ENCODE data around the gene TPH2.

Gene TPH2

DNA sequence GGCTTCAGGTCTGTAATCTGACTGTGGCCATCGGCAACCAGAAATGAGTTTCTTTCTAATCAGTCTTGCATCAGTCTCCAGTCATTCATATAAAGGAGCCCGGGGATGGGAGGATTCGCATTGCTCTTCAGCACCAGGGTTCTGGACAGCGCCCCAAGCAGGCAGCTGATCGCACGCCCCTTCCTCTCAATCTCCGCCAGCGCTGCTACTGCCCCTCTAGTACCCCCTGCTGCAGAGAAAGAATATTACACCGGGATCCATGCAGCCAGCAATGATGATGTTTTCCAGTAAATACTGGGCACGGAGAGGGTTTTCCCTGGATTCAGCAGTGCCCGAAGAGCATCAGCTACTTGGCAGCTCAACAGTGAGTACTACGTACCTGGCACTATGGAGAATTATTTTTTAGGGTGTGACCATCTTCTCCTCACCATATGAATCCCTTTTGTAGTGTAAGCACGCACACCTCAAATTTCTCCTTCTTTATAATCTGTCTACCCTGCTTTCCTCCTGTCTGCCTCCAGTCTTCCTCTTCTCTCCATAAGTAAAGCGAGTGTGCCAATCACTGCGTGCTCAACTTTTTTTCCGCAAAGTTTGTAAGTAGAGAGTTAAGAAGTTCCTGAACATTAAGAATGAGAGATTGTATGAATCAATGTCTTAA lies at the start of gene TPH2:
Gene TPH2, plus strand, starts transcription at position 118 of the 658 bp plus-strand sequence. Its CDS starts 142 bp downstream, at position 260.
- peak; percentile 37 for DNase-seq

DNA sequence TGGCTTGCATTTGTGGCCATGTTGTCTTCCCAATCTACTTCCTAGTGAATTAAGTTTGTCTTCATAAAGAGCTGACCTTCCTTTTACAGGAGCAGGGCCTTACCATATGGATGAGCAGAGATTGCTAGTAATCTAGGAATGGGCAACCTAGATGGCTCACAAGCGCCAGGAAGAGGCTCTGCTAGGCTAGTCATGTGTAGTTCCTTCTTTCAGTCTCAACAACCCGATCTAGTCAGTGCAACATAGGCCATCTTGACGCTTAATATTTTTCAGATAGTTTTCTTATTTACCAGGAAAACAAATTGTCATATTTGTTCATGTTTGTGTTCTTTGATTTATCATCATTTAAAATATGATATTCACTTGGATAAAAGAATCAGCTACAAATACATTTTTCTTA lies 48.2 kb upstream of the TPH2 start:
- no peak for DNase-seq

DNA sequence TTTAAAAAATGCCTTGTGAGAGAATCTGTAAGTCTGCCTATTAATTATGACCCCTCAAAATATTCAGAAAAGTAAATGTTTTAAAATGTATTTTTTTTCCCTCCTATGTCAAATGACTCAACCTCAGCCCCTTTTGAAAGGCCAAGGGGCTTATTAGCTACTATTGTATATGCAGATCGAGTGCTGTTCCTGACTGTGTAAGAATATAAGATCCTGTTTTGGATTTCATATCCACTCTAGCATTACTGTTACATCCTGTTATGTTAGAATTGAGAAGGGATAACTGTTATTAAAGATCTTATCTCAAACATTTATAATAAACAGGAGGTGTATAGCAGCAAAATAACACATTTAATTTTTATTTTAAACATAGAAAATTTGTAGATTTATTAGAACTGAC lies 46.6 kb upstream of the TPH2 start:
- no peak for DNase-seq

DNA sequence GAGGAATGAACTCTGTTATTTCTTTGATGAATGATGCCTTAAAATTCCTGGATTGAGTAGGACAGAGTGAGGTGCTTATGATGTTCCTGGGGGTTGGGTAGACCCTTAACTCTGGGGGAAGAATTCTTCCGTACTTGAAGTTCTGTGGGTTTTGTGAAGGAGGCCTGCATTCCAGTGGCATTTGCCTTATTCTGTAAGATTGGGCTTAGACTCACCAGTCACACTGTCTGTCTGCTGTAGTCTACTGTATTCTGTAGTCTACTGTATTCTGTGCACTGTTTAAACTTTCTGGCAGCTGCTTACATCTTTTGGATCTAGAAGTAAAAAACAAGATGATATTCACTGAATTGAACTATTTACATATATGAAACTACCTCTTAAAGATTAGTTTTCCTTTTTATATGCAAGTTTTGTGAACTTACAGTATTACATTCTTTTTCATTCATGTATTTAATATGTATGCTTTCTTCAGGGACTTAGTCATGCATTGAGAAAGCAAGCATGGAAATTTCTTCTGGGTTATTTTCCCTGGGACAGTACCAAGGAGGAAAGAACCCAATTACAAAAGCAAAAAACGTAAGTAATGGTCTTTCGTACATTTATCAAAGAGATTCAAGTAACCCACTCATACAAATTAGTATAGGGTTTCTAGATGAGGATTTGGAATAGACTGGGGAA lies 42.3 kb upstream of the TPH2 start:
- no peak for DNase-seq

DNA sequence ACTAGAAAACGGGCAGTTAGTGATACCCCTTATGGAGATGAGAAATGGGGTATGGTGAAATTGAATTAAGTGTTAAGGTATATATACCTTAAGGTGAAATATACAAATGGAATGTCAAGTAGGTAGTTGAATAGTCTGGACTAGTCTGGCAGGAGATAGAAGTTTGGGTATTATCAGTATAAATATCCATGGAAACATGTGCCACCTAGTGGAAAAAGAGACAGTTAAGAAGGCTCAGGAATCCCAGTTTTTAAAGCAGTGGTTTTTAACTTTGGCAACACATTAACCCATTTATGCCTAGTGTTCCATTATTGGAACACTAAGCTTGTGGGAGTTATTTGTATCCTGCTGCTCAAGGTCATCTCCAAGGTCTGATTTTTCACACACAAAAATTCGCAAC lies 38.6 kb upstream of the TPH2 start:
- no peak for DNase-seq

DNA sequence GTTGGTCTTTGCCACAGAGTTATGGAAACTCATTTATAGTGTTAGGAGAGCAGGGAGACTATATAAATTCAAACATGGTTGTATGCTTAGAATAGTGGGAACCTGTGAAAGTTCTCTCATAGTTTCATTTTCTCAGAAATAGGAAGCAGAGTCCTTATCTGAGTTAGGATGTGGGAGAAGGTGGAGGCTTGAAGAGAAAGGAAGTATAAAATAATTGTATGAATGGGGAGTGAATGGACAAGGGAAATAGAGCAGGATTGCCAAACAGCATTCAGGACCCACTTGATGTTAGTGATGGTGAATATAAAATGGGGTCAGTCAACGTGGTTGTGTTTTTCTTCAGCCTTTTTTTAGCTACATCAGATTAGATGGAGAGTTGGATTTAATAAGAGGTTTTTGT lies 34.0 kb upstream of the TPH2 start:
- DNase-seq, result no peak

DNA sequence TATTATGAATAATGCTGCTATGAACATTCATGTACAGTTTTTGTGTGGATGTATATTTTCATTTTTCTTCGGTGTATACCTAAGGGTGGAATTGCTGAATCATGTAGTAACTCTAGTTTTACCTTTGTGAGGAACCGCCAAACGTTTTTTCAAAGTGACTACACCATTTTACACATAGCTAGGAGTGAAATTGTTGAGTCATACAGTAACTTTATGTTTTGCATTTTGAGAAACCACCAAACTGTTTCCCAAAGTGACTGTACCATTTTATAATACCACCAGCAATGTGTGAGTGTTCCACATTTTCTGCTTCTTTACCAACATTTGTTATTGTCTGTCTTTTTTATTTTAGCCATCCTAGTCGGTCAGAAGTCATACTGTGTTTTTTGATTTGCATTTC lies 3.1 kb upstream of the TPH2 start:
- DNase-seq, result no peak

DNA sequence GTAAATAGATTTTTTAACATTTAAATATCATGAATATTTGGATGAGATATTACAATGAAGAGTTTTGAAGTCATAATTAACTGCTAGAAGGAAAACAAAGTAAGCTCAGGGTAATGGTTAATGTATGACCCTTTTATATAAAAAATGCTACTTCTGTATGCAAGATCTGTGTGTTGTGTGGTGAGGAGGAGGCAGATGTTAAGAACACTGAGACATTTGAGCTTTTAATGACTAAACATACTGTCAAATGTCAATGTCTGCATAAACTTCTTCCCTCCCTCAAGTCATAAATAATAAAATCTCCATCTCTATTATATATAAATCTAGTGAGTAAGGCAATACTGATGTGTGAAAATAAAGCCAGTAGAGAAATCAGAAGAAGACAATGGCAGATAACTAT lies 1.4 kb downstream of the TPH2 start:
- DNase-seq, result no peak

DNA sequence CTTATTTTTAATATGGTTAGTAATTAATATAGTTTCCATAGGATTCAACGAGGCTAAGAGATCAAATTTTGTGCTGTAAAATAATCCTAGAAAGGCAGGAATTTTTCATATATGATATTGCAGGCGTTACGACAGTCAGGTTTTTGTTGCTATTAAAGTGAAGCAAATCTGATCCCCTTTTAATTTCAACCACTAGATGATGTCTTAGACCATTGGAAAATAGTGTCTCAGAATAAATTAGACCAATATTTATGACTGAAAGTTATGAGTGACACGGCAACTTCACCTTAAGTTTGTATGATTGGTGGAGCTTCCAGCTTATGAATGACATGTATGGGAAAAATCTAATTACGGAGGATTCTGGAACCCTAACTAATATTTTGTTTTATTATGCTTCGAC lies 2.5 kb downstream of the TPH2 start:
- no peak for DNase-seq

DNA sequence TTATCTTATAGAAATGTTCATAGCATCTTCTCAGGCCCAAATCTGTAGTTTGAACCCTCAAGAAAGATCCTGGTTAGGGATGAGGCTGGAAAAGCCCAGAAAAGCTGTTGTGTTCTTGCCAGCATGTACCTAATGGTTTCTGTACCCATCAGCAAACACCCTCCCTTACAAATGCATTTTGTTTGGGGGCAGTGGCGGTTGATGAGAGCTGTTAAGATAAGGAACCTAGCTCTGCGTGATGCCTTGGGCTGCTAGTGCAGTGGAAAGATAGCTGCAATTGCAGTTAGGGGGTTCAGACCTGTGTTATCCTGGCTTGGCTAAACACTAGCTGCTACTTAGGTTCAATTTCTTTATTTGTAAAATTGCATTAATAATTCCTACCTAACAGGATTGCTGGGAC lies 3.6 kb downstream of the TPH2 start:
- DNase-seq, result no peak

DNA sequence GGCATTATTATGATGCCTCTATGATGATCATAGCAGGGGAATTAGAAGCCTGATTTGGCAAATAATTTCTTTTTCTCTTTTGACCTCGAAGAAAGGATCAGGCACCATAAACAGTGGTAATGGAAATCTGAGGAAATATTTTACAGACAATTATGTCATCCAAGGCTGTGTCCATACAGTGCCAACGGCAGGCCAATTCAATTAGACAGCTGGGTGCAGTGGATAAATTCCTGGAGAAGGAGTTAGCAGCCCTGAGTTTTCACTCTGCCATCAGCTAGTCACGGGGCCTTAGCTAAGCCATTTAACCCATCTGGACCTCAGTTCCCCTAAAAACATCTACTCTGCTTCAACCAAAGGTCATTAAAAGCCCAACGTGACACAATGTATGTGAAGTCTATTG lies 4.1 kb downstream of the TPH2 start:
- no peak for DNase-seq

DNA sequence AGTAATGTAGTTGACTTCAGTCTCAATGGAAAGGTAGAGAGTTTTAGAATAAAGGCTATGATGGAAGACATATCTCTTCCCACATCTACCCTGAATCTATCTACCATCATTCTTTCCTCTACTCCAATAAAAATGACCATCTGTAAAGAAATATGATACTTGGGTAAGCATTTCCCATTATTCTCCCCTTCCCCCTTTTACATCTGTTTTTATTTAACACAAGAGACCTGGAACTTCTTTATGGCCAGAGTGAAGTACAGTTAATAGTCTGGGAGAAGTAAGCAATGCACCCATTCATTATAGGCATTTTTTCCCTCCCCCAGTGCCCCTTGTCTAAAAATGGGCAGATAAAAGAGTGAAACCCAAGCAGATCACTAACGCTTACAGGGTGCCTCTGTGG lies 6.5 kb downstream of the TPH2 start:
- no peak for DNase-seq

DNA sequence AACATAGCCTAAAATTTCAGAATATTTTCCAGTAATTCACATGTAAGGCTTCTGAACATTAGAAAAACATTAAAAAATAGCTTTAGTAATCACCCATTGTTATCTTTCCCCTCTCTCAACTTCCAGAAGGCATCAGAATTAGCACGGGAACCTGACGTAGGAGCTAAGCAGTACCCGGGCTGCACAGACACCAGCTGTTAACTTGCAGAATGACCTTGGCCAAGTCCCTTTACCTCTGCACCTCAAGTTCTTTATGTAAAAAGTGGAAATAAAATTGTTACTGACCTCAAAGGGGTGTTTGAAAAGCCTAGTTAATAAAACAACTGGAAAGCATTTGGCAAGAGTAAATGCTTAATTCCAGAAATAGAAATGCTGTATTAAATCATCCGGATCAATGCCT lies 7.2 kb downstream of the TPH2 start:
- no peak for DNase-seq

DNA sequence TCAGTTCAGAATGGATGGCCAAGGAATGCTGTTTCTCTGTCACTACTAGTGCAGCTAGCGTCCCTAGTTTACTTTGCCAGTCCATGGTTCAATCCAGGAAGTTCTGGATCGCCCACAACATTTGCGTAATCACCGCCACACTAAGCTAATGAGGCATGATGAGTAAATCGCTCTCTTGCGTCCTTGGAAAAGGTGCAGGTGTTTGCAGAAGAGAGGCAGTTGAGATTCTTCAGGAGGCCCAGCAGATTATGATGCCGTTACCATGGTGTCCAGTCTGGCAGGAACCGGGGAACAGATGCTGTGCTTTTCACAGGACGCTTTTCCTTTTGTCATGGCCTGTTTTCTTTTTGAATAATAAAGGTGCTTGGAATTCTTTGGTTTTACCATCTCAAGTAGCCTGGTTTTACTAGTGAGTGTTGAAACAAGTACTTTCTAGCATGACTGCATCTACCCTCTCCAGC lies 9.0 kb downstream of the TPH2 start:
- DNase-seq, result no peak

DNA sequence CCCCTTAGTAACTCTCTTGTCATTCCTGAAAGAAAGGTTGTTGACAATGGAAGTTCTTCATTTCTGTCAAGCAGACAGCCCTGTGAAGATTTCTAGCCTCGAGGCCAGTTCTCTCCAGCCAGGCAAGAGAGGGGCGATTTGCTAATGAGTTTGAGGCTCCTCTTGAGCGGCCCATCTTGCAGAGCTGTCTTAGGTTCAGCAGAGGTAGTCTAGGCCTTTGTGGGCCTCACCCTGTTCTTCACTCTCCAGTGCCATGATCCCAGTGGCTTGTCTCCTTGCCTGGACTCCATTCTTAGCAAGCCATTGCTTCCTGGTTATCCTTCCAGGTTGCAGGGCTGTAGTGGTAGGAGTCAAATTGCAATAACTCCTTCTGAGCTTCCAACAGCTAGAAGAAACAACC lies 9.7 kb downstream of the TPH2 start:
- DNase-seq, result no peak

DNA sequence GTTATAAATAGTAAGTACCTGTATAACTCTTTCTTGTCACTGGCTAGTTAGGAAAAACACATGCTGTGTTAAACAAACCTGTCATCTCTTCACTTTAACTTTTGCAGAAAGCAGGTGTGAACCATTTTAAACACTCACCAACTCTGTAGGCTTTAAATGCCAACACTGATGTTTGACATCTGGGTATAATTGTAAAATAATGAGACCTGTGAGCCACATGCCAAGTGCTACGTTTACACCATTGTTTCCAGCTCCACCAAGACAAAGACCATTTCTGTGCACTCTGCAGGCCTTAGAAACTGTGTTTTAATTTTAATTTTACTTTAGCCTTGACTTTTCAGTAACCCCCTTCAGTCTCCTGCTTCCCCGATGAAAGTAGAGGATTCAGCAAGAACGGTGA lies 11.0 kb downstream of the TPH2 start:
- DNase-seq, result no peak

DNA sequence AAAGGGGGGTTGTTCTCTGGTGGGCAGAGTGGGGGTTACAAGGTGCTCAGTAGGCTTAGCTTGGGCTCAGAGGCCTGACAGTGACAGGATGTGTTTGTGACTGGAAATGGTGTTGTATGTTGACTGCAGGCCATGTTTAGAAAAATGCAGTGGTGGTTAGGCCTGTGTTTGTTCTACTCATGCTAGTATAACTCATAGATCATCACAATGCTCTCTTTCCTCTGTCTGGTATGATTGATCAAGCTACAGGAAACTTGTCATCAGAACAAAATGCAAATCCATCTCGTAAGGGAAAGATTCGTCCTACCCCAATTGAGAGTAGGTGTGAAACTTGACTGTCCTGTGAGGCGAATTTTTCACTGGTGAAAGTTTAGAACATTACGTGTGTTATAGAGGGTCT lies 11.8 kb downstream of the TPH2 start:
- DNase-seq, result no peak

DNA sequence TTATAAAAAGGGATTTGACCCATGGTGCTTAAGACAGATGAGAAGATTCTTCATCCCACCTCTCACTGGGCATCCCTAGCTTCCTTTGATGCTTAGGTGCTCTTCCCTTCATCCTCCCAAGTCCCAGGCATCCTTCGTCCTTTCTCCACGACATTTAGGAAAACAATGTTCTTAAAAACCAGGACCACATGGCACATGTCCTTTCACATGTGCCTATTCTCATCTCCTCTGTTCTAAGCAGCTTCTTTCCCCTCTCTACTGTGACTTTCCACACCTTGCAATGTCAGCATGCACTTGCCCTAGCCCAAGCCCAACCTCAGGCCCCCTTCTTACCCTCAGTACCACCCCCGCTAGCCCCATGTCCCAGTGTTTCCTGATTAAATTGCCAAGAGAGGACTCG lies 12.2 kb downstream of the TPH2 start:
- no peak for DNase-seq

DNA sequence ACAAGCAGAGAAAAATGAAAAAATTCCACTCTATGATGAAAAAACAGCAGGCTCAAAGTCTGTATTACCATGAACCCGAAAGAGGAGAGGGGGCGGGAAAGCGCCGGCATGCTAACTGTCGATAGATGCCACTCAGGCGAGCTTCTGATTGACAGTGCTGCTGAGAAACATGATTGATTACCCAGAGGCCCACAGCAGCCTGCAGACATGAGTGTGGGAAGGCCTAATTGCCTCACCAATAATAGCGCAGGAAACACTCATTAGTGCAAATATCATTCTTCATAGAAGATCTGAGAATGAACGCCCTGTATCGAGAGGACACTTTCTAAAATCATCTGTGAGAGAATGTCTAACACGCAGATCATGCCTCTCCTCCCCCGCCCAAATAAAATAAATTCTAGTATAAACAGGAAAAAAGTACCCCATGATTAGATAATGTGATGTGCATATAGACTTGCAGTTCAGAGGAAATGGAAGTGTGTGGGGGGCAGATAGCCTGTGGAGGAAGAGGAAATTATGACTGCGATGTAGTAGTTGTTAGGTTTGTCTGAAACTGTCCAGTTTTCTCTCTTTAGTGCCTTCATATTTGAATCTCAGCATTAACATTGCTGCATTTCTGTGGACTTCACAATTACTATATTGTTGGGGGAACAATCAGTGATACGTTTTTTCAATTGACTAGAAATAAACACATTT lies 15.6 kb downstream of the TPH2 start:
- DNase-seq, result no peak

DNA sequence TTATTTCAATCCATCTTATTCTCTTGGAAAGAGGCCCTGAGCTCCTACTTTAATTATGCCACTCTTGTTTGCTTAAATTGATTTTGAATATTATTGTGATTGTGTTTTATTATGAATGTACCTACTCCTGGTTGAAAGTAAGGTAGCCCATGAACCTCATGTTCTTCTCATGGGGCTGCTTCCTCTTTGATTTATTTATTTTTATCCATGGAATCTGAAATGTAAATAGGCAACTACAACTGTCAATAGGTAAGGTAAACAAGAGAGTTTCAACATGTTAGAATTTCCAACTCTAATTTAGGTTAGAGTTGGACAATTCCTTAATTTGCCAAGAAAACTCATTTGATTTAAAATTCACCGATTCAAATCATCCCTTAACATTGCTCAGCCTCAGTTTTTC lies 16.2 kb downstream of the TPH2 start:
- no peak for DNase-seq

DNA sequence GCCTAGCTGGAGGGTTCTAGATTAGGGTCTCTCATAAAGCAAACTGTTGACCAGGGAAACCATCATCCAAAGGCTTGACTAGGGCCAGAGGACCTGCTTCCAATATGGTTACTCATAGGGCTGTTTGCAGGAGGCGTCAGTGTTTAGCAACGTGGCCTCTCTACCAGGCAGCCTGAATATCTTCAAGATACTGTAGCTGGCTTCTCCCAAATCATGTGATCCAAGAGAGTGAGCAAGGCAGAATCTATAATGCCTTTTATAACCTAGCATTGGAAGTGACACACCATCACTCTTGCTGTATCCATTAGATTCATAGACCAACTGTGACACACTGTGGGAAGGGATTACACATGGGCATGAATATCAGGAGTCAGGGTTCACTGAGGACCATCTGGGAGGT lies 17.3 kb downstream of the TPH2 start:
- no peak for DNase-seq

DNA sequence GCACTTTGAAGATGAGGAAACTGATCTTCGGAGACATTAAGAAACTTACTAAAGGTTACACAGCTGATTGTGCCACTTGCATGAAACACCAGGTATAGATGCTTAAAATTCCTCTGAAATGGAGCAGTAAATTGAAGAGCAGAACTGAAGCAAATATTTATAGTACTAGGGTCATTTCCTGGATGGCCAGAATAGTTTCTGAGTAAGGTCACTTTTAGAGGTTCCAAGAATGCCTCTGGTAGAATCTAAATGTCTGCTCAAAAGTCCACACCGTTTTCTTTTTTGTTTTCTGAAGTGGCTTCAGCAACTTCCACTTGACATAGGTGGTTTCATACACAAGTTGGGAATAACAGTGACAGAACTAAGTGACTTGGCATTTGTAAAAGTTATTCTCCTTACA lies 19.4 kb downstream of the TPH2 start:
- DNase-seq, result no peak

DNA sequence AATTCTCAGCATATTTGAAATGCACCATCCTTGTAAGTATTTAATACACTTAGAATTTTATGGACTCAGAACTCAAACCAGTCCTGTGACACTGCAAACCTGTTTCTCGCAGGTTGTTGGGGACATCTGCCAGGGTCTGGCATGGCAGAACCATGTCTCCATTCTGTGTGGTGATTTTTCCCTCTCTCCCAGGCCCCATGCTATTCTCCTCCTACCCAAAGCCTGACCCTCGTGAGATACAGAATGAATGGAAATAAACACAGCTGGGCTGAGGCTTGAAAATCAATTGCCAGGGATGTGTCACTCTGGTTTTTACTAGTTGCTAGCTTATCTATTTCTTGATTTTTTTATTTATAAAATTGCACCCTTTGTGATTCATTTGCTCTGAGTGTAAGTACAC lies 19.8 kb downstream of the TPH2 start:
- no peak for DNase-seq

DNA sequence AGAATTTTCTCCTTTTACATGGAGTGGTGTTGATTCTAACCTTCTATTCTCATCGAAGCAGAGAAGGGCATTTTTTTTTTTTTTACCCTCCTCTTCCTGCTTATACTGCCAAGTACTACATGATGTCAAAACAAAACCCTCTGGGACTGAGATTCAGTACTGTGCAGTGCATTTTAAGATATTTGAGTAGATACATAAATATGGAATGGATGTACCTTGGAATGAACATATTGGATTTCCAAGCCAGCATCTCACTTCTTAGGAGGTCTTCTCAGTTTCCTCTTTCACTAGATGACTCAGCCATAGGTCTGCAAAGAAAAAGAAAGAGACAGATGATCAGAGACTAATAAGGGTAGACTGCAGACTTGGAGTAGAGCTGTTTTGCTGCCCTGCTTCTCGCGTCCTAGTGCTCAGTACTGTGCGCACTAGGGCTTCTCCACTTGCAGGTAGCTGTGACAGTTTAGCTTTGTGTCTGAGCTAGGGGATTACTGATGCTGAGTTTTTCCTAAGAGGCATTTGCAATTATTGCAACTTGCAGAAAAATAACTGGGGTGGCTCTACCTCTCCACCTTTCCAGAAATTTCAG lies 20.4 kb downstream of the TPH2 start:
- no peak for DNase-seq

Measured in activated T-cell treated with anti-CD3 and anti-CD28 coated beads, Interleukin-2, amount 50 U/mL, for 1 hour (primary cell).